Right ventricle myocardium inferior (tissue), 1 donor: ENCODE data around the gene GLRX3. TPM values are rescaled to one million over a fixed set of nuclear protein-coding genes. Genes with fewer than 3 reads are reported as not detected.

Source experiments
- ATAC-seq: fragments of 200-7000 bp; cut with Tn5 transposase; one replicate; pipeline ENCODE4 v1.9.1; 2020; ENCODE audit warnings: mild to moderate bottlenecking, moderate library complexity
- DNase-seq: peaks from one replicate; pipeline ENCODE4 v3.0.0; 2021; ENCODE audit errors: missing footprints
- intact Hi-C: fragments of 100-400 bp; cut with DNase I; formaldehyde crosslinking; loops from one replicate; pipeline ENCODE4 v1.11.0; 2022
- total RNA-seq: library from RNA; stranded (reverse); fragmentation: NEBNext Ultra II Directional; extraction: Animal tissue kit (Norgen Biotek cat#: 25700); gene quantifications from one replicate; pipeline ENCODE4 v1.2.1, GENCODE V29; 2021
- donor health status: DM: no; HTN: yes; CAD: no; lungs with severe emphysema.

Gene GLRX3
- total RNA-seq, 1 donor from 2014 or later: 74.3 TPM

DNA sequence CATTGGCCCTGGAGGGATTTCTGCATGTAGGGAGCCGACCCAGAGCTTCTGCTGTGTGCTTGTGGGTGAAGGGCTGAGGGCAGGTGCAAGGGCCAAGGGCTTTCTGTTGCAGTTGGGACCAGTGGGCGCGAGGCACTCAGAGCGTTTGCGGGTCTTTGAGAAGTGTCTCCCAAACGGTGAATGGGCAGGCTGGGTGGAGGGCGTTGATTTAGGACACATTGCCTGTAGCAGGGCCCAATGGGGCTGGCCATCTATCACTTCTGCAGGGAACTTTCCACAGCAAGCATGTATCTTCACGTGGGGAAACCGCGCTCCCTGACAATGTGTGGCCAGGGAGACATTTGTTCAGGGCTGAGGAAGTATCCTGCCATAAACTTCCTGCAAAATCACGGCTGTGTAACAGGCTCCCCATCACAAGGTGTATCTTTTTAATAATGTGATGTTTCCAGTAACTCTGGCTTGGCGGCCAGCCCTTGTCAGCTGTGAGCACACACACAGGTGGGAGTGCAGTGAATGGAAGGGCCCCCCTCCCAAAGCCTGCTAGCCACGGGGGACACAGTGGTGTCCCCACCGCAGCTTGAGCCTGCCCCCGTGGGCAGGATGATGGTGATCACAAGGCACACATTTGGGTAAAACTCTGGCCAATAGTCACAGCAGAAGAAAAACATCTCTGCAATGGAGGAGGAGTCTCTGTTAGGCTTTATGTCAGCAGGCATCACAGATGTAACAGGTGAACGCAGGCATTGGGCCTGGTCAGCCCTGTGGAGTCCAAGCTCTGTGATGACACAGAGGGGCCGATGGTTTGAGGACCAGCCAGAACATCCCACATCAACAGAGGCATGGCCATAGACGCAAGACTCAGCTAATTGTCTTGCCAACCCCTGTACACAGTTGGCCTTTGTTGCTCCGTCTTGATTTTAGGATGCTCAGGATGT lies 84.3 kb downstream of the GLRX3 start:
- intact Hi-C loops: no loop called here
- DNase-seq (no peak), ATAC-seq (no peak)

GRCh38 chr10:130221456-130222375 lies 85.5 kb downstream of the GLRX3 start:
- DNase-seq: no peak
- no peak for ATAC-seq
- intact Hi-C loops: no loop called here

GRCh38 chr10:130222381-130222780 lies 86.2 kb downstream of the GLRX3 start:
- intact Hi-C loops: no loop called here
- ATAC-seq: no peak
- no peak for DNase-seq

GRCh38 chr10:130224228-130224627 lies 88.0 kb downstream of the GLRX3 start:
- no peak for ATAC-seq
- DNase-seq: no peak
- intact Hi-C loops: no loop called here

GRCh38 chr10:130226012-130226411 lies 89.8 kb downstream of the GLRX3 start:
- DNase-seq (no peak), ATAC-seq (no peak)
- intact Hi-C loops: no loop called here

GRCh38 chr10:130227883-130228282 lies 91.7 kb downstream of the GLRX3 start:
- ATAC-seq: no peak
- intact Hi-C loops: no loop called here
- DNase-seq: no peak

Other genes with a start within 250 kb of the GLRX3 start
- gene EBF3, start 172.1 kb upstream of the GLRX3 start, total RNA-seq: 7.9 TPM
- gene C10orf143, start 25.6 kb upstream of the GLRX3 start, total RNA-seq: 1.4 TPM